HFFc6 (cell line): ENCODE results near the gene PCP2. TPM values are rescaled to one million over a fixed set of nuclear protein-coding genes. Genes with fewer than 3 reads are reported as not detected.

Experiments used
- DNase-seq: peaks from one replicate; pipeline ENCODE4 v3.0.0-alpha.2; 2018
- H3K27ac Mint-ChIP-seq: 2 replicates; pipeline ENCODE4 v1.8.0; 2020; ENCODE audit warnings: mild to moderate bottlenecking, mixed read lengths
- H3K27me3 Mint-ChIP-seq: 2 replicates; pipeline ENCODE4 v1.8.0; 2021; ENCODE audit warnings: mild to moderate bottlenecking, moderate library complexity, mixed read lengths; ENCODE audit not compliant: insufficient read depth
- H3K36me3 Mint-ChIP-seq: 2 replicates; pipeline ENCODE4 v1.8.0; 2021; ENCODE audit warnings: low read depth, mixed read lengths
- H3K4me1 Mint-ChIP-seq: 2 replicates; pipeline ENCODE4 v1.8.0; 2020; ENCODE audit warnings: low read depth, mixed read lengths
- H3K4me3 Mint-ChIP-seq: 2 replicates; pipeline ENCODE4 v1.8.0; 2020; ENCODE audit warnings: mild to moderate bottlenecking, moderate library complexity, mixed read lengths
- H3K9me3 Mint-ChIP-seq: 2 replicates; pipeline ENCODE4 v1.8.0; 2020; ENCODE audit warnings: mild to moderate bottlenecking, mixed read lengths
- total RNA-seq, 6 experiments: library from RNA; stranded (reverse); fragmentation: NEBNext Ultra II Directional; extraction: Animal tissue kit (Norgen Biotek cat#: 25700); gene quantifications; 2 replicates in 1 of 6; 3 replicates in 5 of 6; pipeline ENCODE4 v1.2.3, GENCODE V29; 2021
- TF ChIP-seq, protein P1 (sequence below): fragments of 200-600 bp; sonication (generic); IDR thresholded peaks from 2 replicates; pipeline ENCODE4 v1.5.0; 2021; ENCODE audit warnings: antibody characterized with exemption, mild to moderate bottlenecking

The PCP2 gene
- total RNA-seq, 6 experiments from 2014 or later: not detected

DNA sequence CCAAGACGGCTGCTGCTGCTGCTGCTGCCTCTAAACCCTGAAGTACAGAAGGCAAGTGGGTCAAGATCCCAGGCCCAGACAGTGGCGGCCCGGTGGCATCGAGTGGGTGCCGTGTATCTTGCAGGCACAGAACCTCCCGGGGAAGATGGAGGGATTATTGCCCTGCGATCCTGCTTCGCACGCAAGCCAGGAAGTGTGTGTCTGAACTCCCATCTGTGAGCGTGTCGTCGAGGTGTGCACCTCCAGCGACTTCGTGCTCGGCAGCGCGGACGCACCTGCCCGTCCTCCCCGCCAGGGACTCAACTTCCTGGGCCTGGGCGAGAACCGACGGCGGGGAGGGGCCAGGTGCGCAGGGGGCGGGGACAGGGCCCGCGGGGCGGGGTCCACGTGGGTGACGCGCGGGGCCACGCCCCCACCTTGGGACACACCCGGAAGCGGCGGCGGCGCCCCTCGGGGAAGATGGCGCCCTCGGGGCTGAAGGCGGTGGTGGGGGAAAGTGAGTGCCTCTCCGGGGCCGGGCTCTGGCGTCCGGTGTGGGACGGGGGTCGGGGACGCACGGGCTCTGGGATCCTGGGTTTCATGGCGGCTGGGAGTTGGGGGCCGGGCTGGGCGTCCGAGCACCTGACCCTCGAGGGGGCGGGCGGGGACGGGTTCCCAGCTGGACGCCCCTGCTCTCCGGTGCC, 3.3 kb upstream of the PCP2 start, which contains the start of gene STXBP2:
Gene STXBP2, plus strand, starts transcription at position 420 of the 683 bp plus-strand sequence. Its CDS starts 40 bp downstream, at position 460.
- Mint-ChIP-seq H3K27me3 (peaks cover 4% of the 10 kb centered on the region), H3K4me3 (no peak within 1 kb of the TSS), H3K27ac (no peak within 1 kb of the TSS), H3K9me3 (peaks cover 4% of the 10 kb centered on the region; the same call in 1 of the 2 replicates), H3K36me3 (no peaks in the 10 kb centered on the region), H3K4me1 (no peaks in the 10 kb centered on the region)
- DNase-seq: no peak
- TF ChIP-seq, protein P1, sequence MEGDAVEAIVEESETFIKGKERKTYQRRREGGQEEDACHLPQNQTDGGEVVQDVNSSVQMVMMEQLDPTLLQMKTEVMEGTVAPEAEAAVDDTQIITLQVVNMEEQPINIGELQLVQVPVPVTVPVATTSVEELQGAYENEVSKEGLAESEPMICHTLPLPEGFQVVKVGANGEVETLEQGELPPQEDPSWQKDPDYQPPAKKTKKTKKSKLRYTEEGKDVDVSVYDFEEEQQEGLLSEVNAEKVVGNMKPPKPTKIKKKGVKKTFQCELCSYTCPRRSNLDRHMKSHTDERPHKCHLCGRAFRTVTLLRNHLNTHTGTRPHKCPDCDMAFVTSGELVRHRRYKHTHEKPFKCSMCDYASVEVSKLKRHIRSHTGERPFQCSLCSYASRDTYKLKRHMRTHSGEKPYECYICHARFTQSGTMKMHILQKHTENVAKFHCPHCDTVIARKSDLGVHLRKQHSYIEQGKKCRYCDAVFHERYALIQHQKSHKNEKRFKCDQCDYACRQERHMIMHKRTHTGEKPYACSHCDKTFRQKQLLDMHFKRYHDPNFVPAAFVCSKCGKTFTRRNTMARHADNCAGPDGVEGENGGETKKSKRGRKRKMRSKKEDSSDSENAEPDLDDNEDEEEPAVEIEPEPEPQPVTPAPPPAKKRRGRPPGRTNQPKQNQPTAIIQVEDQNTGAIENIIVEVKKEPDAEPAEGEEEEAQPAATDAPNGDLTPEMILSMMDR: no peak

DNA sequence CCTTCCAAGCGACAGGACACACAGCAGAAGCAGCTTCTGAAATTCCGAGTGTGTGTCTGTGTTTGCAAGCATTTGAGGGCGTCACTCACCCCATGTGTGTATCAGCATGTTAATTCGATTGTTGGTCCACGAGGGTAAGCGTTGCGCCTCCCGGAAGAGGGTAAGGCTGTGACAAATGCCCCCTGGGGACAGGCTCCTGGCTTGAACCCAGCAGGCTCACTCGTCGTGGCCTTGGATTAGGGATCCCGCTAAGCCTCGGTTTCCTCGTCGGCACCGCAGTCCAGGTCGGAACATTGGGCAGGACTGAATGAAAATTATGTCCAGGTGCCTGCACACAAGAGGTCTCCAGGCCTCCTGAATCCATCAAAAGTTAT, 2.8 kb upstream of the PCP2 start:
- Mint-ChIP-seq H3K36me3 (no peaks in the 10 kb centered on the region), H3K27ac (no peak overlapping the region), H3K4me3 (no peak overlapping the region), H3K4me1 (no peaks in the 10 kb centered on the region), H3K27me3 (peaks cover 4% of the 10 kb centered on the region), H3K9me3 (peaks cover 4% of the 10 kb centered on the region; the same call in 1 of the 2 replicates)
- no peak for DNase-seq
- TF ChIP-seq, protein P1: no peak

DNA sequence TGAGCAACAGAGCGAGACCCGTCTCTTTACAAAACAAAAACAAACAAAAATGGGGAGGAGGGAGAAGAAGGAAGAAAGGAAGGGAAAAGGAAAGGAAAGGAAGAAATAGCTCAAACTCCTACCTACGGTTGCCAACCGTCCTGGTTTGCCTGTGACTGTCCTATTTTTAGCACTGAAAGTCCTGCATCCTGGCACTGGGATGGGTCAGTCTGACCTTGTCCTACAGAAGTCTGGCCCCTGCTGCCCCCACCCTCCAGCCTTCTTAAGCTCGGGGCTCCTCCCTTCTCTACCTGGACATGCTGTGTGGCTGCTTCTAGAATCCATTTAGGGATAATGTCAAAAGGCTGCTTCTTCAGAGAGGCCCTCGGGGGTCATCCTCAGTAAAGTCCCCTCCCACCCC, 2.2 kb upstream of the PCP2 start:
- peaks cover 4% of the 10 kb centered on the region; the same call in 1 of the 2 replicates for H3K9me3 Mint-ChIP-seq
- DNase-seq: no peak
- TF ChIP-seq, protein P1: no peak
- H3K36me3 Mint-ChIP-seq: no peaks in the 10 kb centered on the region
- H3K27me3 Mint-ChIP-seq: peaks cover 4% of the 10 kb centered on the region
- H3K4me1 Mint-ChIP-seq: peaks cover 3% of the 10 kb centered on the region
- H3K4me3 Mint-ChIP-seq: no peak overlapping the region
- H3K27ac Mint-ChIP-seq: no peak overlapping the region

DNA sequence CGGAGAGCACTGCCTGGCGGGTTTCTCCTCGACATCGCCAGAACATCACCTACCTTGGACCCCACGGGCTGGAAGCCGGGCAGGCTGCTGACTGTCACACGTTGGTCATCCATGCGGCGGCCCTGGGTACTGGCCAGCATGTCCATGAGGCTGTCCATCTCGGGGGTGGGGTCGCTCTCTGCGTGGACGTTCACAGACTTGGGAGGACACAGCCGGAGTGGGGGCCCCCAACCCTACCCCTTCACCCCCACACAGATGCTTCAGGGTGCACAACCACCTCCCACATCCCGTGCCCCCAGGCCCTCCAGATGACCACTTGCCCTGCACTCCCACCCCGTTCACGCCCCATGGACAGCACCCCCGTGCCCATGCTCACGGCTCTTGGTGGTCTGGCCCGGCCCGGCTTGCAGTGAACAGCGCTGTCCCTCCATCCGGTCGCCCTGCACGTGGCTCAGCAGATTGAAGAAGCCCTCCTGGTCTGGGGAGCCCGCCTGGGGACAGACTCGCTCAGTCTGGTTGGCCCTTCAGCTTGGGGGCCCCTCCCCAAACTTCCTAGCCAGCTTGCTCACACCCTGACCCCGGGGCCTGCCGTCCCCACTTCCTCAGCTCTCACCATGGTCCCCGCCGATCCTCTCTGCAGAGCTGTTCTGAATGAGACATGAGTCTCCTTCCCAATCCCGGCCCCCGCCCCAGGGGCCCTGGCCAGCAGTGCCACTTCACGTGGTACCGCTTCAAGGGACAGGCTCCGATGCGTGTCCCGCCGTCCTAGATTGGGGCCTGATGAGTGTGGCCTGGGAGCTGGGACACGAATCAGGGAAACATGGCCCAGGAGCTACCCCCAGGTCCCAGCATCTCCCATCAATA, 947 bp downstream of the PCP2 start:
- Mint-ChIP-seq H3K4me1 (peaks cover 26% of the 10 kb centered on the region), H3K36me3 (peaks cover 5% of the 10 kb centered on the region; the same call in 1 of the 2 replicates), H3K4me3 (no peak overlapping the region), H3K9me3 (no peaks in the 10 kb centered on the region), H3K27me3 (no peaks in the 10 kb centered on the region; the same call in none of the 2 replicates), H3K27ac (no peak overlapping the region)
- TF ChIP-seq, protein P1: no peak
- DNase-seq: no peak

DNA sequence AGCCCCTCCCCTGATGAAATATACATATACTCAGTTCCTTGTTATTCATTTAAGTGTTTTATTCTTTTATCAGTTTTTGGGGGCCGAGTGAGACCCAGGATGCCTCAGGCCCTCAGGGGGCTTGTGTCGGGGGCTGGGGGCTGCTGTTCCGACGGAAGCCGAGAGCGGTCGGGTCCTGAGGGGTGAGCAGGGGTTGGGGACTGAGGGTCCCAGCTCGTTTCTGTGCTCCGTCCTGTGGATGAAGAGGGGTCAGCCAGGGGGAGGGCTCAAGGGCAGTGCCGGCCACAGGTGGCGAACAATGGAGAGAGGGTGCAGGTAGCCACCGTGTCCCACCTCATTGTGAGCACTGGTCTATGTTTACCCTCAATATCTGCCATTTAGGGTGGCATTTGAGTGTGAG, 1.9 kb downstream of the PCP2 start:
- no peak for DNase-seq
- Mint-ChIP-seq H3K4me1 (peaks cover 26% of the 10 kb centered on the region), H3K9me3 (no peaks in the 10 kb centered on the region), H3K4me3 (no peak overlapping the region), H3K27ac (no peak overlapping the region), H3K27me3 (no peaks in the 10 kb centered on the region; the same call in none of the 2 replicates), H3K36me3 (peaks cover 10% of the 10 kb centered on the region)
- TF ChIP-seq, protein P1: no peak
